Mesothelial cell of epicardium (in vitro differentiated cells): Measurements from ENCODE around the gene FIS1. TPM values are rescaled to one million over a fixed set of nuclear protein-coding genes. Genes with fewer than 3 reads are reported as not detected.
"Not testable (repeated sequence)": the region's sequence is repeated elsewhere in the genome, so short reads cannot be mapped to it uniquely, and the experiment has no call there.

ENCODE experiments used
- DNase-seq, 2 experiments: peaks; one replicate each; pipeline ENCODE4 v3.0.0; 2021; ENCODE audit warnings: low spot score in 2 of 2; ENCODE audit not compliant: unreplicated experiment in 2 of 2
- H3K27ac Mint-ChIP-seq: 2 replicates; pipeline ENCODE4 v1.8.0; 2021; ENCODE audit warnings: mixed read lengths
- H3K27me3 Mint-ChIP-seq: 2 replicates; pipeline ENCODE4 v1.8.0; 2021; ENCODE audit warnings: low read depth, mixed read lengths
- H3K36me3 Mint-ChIP-seq: 2 replicates; pipeline ENCODE4 v1.8.0; 2021; ENCODE audit warnings: mixed read lengths
- H3K4me1 Mint-ChIP-seq: 2 replicates; pipeline ENCODE4 v1.8.0; 2021; ENCODE audit warnings: mixed read lengths
- H3K4me3 Mint-ChIP-seq: 2 replicates; pipeline ENCODE4 v1.8.0; 2021; ENCODE audit warnings: mild to moderate bottlenecking, moderate library complexity, mixed read lengths
- H3K9me3 Mint-ChIP-seq: 2 replicates; pipeline ENCODE4 v1.8.0; 2021; ENCODE audit warnings: mixed read lengths
- CTCF ChIP-seq: fragments of 200-600 bp; sonication (generic); IDR thresholded peaks from one replicate; pipeline ENCODE4 v1.5.0; 2021; ENCODE audit warnings: antibody characterized with exemption; ENCODE audit not compliant: unreplicated experiment
- total RNA-seq: library from RNA; stranded (reverse); gene quantifications from 3 replicates; pipeline ENCODE4 v1.2.1, GENCODE V29; 2021

FIS1 gene
- total RNA-seq, 1 donor from 2014 or later, result 134 TPM

DNA sequence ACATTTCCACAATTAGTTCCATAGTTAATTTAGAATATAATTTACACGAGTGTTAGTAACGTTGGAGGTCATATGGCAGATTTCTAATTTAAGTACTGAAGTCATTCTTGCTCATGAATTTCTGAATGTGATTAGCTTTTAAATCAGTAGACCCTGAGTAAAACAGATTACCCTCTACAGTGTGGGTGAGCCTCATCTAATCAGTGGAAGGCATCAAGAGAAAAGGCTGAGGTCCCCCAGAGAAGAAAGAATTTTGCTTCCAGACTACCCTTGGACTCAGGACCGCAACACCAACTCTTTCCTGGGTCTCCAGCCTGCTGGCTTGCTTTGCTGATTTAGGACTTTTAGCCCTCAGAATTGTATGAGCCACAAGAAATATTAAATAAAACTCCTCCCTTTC is 43.6 kb upstream of the FIS1 start:
- Mint-ChIP-seq H3K4me1 (no peaks in the 10 kb centered on the region), H3K4me3 (no peak overlapping the region), H3K27ac (no peak overlapping the region), H3K36me3 (no peaks in the 10 kb centered on the region), H3K9me3 (no peaks in the 10 kb centered on the region), H3K27me3 (peaks cover 57% of the 10 kb centered on the region)
- TF ChIP-seq CTCF, result no peak
- no peak for DNase-seq

DNA sequence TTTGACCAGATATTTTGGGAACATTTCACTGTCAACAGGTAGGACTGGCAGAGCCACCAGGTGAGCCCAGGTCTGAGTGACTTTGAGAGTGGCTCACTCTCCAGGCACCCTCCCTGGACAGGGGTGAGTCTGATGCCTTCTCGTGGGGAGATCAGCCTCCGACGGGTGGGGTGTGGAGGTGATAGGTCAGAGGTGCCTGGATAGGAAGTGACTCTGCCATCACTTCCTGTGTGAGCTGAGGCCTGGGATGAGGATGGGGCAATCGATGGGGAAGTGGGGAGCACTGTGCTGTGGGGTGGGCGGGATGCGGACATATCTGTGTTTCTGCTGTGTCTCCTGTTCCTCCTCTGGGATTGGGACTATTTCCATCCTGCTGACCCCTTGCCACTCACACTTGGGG is 42.2 kb upstream of the FIS1 start:
- DNase-seq, result no peak
- no peaks in the 10 kb centered on the region for H3K9me3 Mint-ChIP-seq
- peaks cover 47% of the 10 kb centered on the region for H3K27me3 Mint-ChIP-seq
- H3K4me3 Mint-ChIP-seq, result no peak overlapping the region
- H3K4me1 Mint-ChIP-seq, result peaks cover 5% of the 10 kb centered on the region
- H3K36me3 Mint-ChIP-seq, result no peaks in the 10 kb centered on the region
- TF ChIP-seq CTCF, result no peak
- no peak overlapping the region for H3K27ac Mint-ChIP-seq

DNA sequence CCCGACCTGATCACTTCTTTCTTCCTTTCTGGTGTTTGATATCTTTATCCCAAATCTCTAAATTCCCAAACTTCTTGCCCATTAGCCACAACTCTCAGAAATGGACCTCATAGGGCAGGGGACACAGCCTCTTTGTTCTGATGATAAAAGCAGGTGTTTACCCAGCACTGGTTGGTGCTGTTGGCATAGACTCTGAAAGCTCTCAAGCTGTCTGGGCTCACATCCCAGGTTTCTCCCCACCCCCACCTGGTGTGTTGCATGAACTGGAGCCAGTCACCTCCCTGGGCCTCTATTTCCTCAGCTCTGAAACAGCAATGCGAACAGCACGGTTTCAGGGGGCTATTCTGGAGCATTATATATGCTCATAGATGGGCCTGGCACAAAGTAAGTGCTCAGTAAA is 41.0 kb upstream of the FIS1 start:
- not testable (repeated sequence) for H3K4me3 Mint-ChIP-seq, H3K4me1 Mint-ChIP-seq, DNase-seq, H3K9me3 Mint-ChIP-seq, H3K27ac Mint-ChIP-seq, H3K36me3 Mint-ChIP-seq
- H3K27me3 Mint-ChIP-seq, result peaks cover 37% of the 10 kb centered on the region

DNA sequence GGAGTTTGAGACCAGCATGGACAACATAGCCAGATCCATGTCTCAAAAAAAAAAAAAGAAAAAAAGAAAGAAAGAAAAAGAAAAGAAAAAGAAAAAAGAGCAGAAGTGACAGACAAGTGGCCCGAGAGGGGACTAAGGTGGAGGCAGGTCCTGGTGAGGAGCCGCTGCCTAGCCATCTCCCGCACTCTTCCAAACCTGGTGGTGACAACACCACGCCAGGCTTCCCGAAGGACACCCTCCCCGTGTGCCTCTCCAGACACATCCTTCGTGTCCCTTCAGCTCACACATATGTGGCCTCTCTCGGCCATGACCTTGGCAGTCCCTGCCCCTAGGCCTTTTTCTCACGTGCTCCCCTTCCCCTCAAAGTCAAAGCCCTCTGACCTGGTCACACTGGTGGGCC is 40.3 kb upstream of the FIS1 start:
- no peak for TF ChIP-seq CTCF
- Mint-ChIP-seq H3K36me3 (no peaks in the 10 kb centered on the region), H3K27me3 (peaks cover 29% of the 10 kb centered on the region), H3K27ac (no peak overlapping the region), H3K9me3 (no peaks in the 10 kb centered on the region), H3K4me1 (peaks cover 5% of the 10 kb centered on the region), H3K4me3 (no peak overlapping the region)
- no peak for DNase-seq

- not testable (repeated sequence) for H3K36me3 Mint-ChIP-seq, H3K27ac Mint-ChIP-seq, H3K9me3 Mint-ChIP-seq, H3K4me3 Mint-ChIP-seq, DNase-seq, H3K4me1 Mint-ChIP-seq, H3K27me3 Mint-ChIP-seq
Measured at GRCh38 chr7:101280912-101281311, 36.0 kb upstream of the FIS1 start.

GRCh38 chr7:101278461-101279292 is 33.8 kb upstream of the FIS1 start:
- no peak overlapping the region for H3K27ac Mint-ChIP-seq
- H3K36me3 Mint-ChIP-seq, result no peaks in the 10 kb centered on the region
- H3K4me3 Mint-ChIP-seq, result no peak overlapping the region
- no peak for DNase-seq
- no peak for TF ChIP-seq CTCF
- H3K4me1 Mint-ChIP-seq, result peaks cover 8% of the 10 kb centered on the region
- H3K9me3 Mint-ChIP-seq, result no peaks in the 10 kb centered on the region
- H3K27me3 Mint-ChIP-seq, result peaks cover 4% of the 10 kb centered on the region

DNA sequence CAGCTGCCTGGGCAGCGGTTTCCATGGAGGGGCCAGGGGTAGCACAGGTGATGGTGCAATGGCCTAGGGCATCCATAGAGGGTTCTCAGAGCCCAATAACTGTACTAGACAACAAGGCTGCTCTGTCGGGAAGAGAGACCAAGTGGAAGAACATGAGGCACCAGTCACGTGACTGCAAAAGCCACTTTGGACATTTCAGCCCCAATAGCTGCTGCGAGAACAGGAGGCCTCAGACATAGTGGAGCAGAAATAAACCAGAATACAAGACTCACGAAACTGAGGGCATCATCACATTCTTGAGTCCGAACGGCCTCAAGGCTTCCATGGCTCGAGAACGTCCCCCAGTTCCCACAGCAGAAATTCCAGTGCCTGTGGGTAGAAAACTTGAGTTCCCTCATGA is 32.3 kb upstream of the FIS1 start:
- Mint-ChIP-seq H3K27ac (no peak overlapping the region), H3K27me3 (peaks cover 4% of the 10 kb centered on the region), H3K36me3 (no peaks in the 10 kb centered on the region), H3K4me1 (peaks cover 3% of the 10 kb centered on the region), H3K4me3 (no peak overlapping the region), H3K9me3 (no peaks in the 10 kb centered on the region)
- TF ChIP-seq CTCF, result no peak
- no peak for DNase-seq
